Measurements from ENCODE around the gene OSBPL1A. TPM values are rescaled to one million over a fixed set of nuclear protein-coding genes. Genes with fewer than 3 reads are reported as not detected.
A peak's percentile ranks its signal among the peaks of the same experiment; 100 is the strongest.

OSBPL1A gene
- total RNA-seq, 4 donors from 2014 or later, result 19.1 to 46.7 (median 24.8) TPM

- intact Hi-C loops (cut with DNase I; ENCODE audit: low total_unique reads), result no loop called here
- H3K4me3 ChIP-seq (ENCODE audit: low read depth, poor library complexity, severe bottlenecking), result no peak overlapping the region
- DNase-seq (ENCODE audit: low spot score in 2 of 2), result no peak
- TF ChIP-seq POLR2A (IDR thresholded peaks at IDR 0.05), result no peak
- TF ChIP-seq, protein P1, sequence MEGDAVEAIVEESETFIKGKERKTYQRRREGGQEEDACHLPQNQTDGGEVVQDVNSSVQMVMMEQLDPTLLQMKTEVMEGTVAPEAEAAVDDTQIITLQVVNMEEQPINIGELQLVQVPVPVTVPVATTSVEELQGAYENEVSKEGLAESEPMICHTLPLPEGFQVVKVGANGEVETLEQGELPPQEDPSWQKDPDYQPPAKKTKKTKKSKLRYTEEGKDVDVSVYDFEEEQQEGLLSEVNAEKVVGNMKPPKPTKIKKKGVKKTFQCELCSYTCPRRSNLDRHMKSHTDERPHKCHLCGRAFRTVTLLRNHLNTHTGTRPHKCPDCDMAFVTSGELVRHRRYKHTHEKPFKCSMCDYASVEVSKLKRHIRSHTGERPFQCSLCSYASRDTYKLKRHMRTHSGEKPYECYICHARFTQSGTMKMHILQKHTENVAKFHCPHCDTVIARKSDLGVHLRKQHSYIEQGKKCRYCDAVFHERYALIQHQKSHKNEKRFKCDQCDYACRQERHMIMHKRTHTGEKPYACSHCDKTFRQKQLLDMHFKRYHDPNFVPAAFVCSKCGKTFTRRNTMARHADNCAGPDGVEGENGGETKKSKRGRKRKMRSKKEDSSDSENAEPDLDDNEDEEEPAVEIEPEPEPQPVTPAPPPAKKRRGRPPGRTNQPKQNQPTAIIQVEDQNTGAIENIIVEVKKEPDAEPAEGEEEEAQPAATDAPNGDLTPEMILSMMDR (IDR thresholded peaks at IDR 0.05), result no peak
- 92 to 96% methylated on average over 3 of the region's 3 CpGs for WGBS, 2 donors
Observed at GRCh38 chr18:24278591-24278990, 119.0 kb downstream of the OSBPL1A start.

- no peak for TF ChIP-seq POLR2A (IDR thresholded peaks at IDR 0.05)
- TF ChIP-seq, protein P1 (IDR thresholded peaks at IDR 0.05), result no peak
- intact Hi-C loops (cut with DNase I; ENCODE audit: low total_unique reads), result no loop called here
- no peak overlapping the region for H3K4me3 ChIP-seq (ENCODE audit: low read depth, poor library complexity, severe bottlenecking)
- 81 to 87% methylated on average over 4 of the region's 4 CpGs for WGBS, 2 donors
- DNase-seq (ENCODE audit: low spot score in 2 of 2), result no peak
Observed at GRCh38 chr18:24277516-24278195, 120.0 kb downstream of the OSBPL1A start.

DNA sequence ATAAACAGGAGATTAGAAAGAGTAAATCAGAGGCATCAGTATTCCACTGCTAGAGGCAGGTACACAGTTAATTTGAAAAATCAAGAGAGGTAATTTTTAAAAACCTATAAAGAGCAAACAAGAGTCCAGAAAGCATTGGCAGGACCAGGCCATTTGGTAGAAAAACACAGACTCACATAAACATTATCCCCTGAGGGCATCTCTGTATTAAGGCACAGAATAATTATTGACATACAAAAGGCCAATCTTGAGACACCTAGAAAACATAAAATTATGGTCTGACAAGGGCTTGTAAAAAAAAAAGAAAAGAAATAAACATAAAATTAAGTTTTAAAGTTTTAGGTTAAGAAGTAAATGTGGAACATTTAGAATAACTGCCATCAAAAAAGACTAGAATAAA is 120.6 kb downstream of the OSBPL1A start:
- DNase-seq (ENCODE audit: low spot score in 2 of 2), result no peak
- H3K4me3 ChIP-seq (ENCODE audit: low read depth, poor library complexity, severe bottlenecking), result no peak overlapping the region
- intact Hi-C loops (cut with DNase I; ENCODE audit: low total_unique reads), result no loop called here
- TF ChIP-seq, protein P1 (IDR thresholded peaks at IDR 0.05), result no peak
- TF ChIP-seq POLR2A (IDR thresholded peaks at IDR 0.05), result no peak

GRCh38 chr18:24274837-24275236 is 122.8 kb downstream of the OSBPL1A start:
- DNase-seq (ENCODE audit: low spot score in 2 of 2), result peak in 1 of 2 donors; percentile 26

GRCh38 chr18:24273596-24273995 is 124.0 kb downstream of the OSBPL1A start:
- 86 to 89% methylated on average over 2 of the region's 2 CpGs for WGBS, 2 donors
- no peak for DNase-seq (ENCODE audit: low spot score in 2 of 2)

More at GRCh38 chr18:24274837-24275236, 122.8 kb downstream of the OSBPL1A start:
- intact Hi-C loops (cut with DNase I; ENCODE audit: low total_unique reads), result no loop called here
- 58 to 60% methylated on average over 3 of the region's 3 CpGs for WGBS, 2 donors
- H3K4me3 ChIP-seq (ENCODE audit: low read depth, poor library complexity, severe bottlenecking), result no peak overlapping the region
- no peak for TF ChIP-seq POLR2A (IDR thresholded peaks at IDR 0.05)
- TF ChIP-seq, protein P1 (IDR thresholded peaks at IDR 0.05), result no peak

More at GRCh38 chr18:24273596-24273995, 124.0 kb downstream of the OSBPL1A start:
- H3K4me3 ChIP-seq (ENCODE audit: low read depth, poor library complexity, severe bottlenecking), result no peak overlapping the region
- TF ChIP-seq, protein P1 (IDR thresholded peaks at IDR 0.05), result no peak
- TF ChIP-seq POLR2A (IDR thresholded peaks at IDR 0.05), result no peak
- intact Hi-C loops (cut with DNase I; ENCODE audit: low total_unique reads), result no loop called here

Data from lower leg skin (tissue), 4 donors.